HepG2 (cell line): Measurements from ENCODE around the gene NUDT22. TPM values are rescaled to one million over a fixed set of nuclear protein-coding genes. Genes with fewer than 3 reads are reported as not detected.

ENCODE experiments used
- BCLAF1 ChIP-seq: fragments of 450-650 bp; IDR thresholded peaks from 2 replicates; pipeline ENCODE4 v1.6.1; 2017; ENCODE audit warnings: mild to moderate bottlenecking
- DZIP1 ChIP-seq: sonication (generic); formaldehyde crosslinking; IDR thresholded peaks from 2 replicates; pipeline ENCODE4 v1.5.0; 2020; ENCODE audit warnings: mild to moderate bottlenecking, missing genetic modification reagents
- FOXO4 ChIP-seq: sonication (generic); formaldehyde crosslinking; conservative IDR thresholded peaks from 2 replicates; pipeline ENCODE4 v1.8.1; 2023; ENCODE audit warnings: missing genetic modification reagents
- KLF15 ChIP-seq: sonication (generic); formaldehyde crosslinking; IDR thresholded peaks from 2 replicates; pipeline ENCODE4 v1.8.1; 2023; ENCODE audit warnings: borderline replicate concordance, mild to moderate bottlenecking, inconsistent platforms, missing genetic modification reagents, mixed read lengths
- RNF2 ChIP-seq: fragments of 450-650 bp; conservative IDR thresholded peaks from 2 replicates; pipeline ENCODE4 v1.6.1; 2016; ENCODE audit warnings: low read depth
- STAT5B ChIP-seq: sonication (generic); formaldehyde crosslinking; IDR thresholded peaks from 2 replicates; pipeline ENCODE4 v1.4.0; 2020; ENCODE audit warnings: missing genetic modification reagents
- THYN1 ChIP-seq: sonication (generic); formaldehyde crosslinking; IDR thresholded peaks from 2 replicates; pipeline ENCODE4 v1.8.1; 2023; ENCODE audit warnings: low read depth, mild to moderate bottlenecking, moderate library complexity, missing genetic modification reagents, borderline replicate concordance
- ZBTB10 ChIP-seq: sonication (generic); formaldehyde crosslinking; IDR thresholded peaks from 2 replicates; pipeline ENCODE4 v1.4.0; 2020; ENCODE audit warnings: missing genetic modification reagents, borderline replicate concordance
- ZBTB49 ChIP-seq: sonication (generic); formaldehyde crosslinking; IDR thresholded peaks from 2 replicates; pipeline ENCODE4 v1.4.0; 2020; ENCODE audit warnings: missing genetic modification reagents, borderline replicate concordance
- ZFY ChIP-seq: sonication (generic); formaldehyde crosslinking; IDR thresholded peaks from 2 replicates; pipeline ENCODE4 v1.4.0; 2020; ENCODE audit warnings: missing genetic modification reagents
- ZNF343 ChIP-seq: sonication (generic); formaldehyde crosslinking; IDR thresholded peaks from 2 replicates; pipeline ENCODE4 v1.4.0; 2020; ENCODE audit warnings: mild to moderate bottlenecking, missing genetic modification reagents
- ZNF557 ChIP-seq: sonication (generic); formaldehyde crosslinking; IDR thresholded peaks from 2 replicates; pipeline ENCODE4 v1.4.0; 2020; ENCODE audit warnings: missing genetic modification reagents
- ZSCAN5A ChIP-seq: sonication (generic); formaldehyde crosslinking; IDR thresholded peaks from 2 replicates; pipeline ENCODE4 v1.8.0; 2022; ENCODE audit warnings: mild to moderate bottlenecking, missing genetic modification reagents, borderline replicate concordance
- polyA plus RNA-seq, 8 experiments: library from polyadenylated mRNA; depleted of rRNA in 3 of 8; stranded (reverse) in 7 of 8; unstranded in 1 of 8; fragments of >200 nt; fragmentation: Illumina TruSeq in 4 of 8; extraction: Trizol in 4 of 8; gene quantifications; 2 replicates each; pipeline versions ENCODE4 v1.2.1 to v1.2.3, GENCODE V29; 2011 to 2016; ENCODE audit warnings: low read depth in 4 of 8, missing spikeins in 1 of 8, mixed read lengths in 1 of 8; ENCODE audit not compliant: insufficient read depth in 1 of 8
- total RNA-seq, 5 experiments: library from RNA; depleted of rRNA; stranded (reverse); fragments of >200 nt; fragmentation: Illumina TruSeq; extraction: Trizol; gene quantifications; 2 replicates each; pipeline ENCODE4 v1.2.3, GENCODE V29; 2016; ENCODE audit warnings: low read depth in 1 of 5

NUDT22 gene
- total and polyA plus RNA-seq, 2 of the 13 experiments (the other 11 are each of a cell fraction or from before 2014, with no cell fraction given), result 33.5 to 39.8 TPM

- no peak for TF ChIP-seq ZNF557 (CRISPR knock-in tag)
- TF ChIP-seq THYN1, result no peak
- TF ChIP-seq KLF15 (CRISPR knock-in tag), result peak; percentile 78; the same call in 1 of the 2 replicates
- TF ChIP-seq ZFY, result no peak; the same call in 1 of the 2 replicates
- TF ChIP-seq DZIP1 (CRISPR knock-in tag), result no peak
- no peak for TF ChIP-seq BCLAF1
- TF ChIP-seq ZNF343 (CRISPR knock-in tag), result no peak; the same call in 1 of the 2 replicates
- TF ChIP-seq RNF2, result no peak
- TF ChIP-seq FOXO4, result no peak
- no peak for TF ChIP-seq ZSCAN5A (CRISPR knock-in tag)
- no peak for TF ChIP-seq STAT5B (CRISPR knock-in tag)
- no peak for TF ChIP-seq ZBTB49 (CRISPR knock-in tag)
- peak; percentile 73; the same call in 1 of the 2 replicates for TF ChIP-seq ZBTB10 (CRISPR knock-in tag)
These were observed at the start of gene NUDT22, which contains the start of gene TRPT1 (continued) for GRCh38 chr11:64225608-64226506.
